ENCODE results near the gene CEP295NL. TPM values are rescaled to one million over a fixed set of nuclear protein-coding genes. Genes with fewer than 3 reads are reported as not detected.
A peak's percentile ranks its signal among the peaks of the same experiment; 100 is the strongest.
"Not testable (repeated sequence)": the region's sequence is repeated elsewhere in the genome, so short reads cannot be mapped to it uniquely, and the experiment has no call there.

The CEP295NL gene
- total RNA-seq, 2 donors from 2014 or later = 1.3 to 3.1 TPM

DNA sequence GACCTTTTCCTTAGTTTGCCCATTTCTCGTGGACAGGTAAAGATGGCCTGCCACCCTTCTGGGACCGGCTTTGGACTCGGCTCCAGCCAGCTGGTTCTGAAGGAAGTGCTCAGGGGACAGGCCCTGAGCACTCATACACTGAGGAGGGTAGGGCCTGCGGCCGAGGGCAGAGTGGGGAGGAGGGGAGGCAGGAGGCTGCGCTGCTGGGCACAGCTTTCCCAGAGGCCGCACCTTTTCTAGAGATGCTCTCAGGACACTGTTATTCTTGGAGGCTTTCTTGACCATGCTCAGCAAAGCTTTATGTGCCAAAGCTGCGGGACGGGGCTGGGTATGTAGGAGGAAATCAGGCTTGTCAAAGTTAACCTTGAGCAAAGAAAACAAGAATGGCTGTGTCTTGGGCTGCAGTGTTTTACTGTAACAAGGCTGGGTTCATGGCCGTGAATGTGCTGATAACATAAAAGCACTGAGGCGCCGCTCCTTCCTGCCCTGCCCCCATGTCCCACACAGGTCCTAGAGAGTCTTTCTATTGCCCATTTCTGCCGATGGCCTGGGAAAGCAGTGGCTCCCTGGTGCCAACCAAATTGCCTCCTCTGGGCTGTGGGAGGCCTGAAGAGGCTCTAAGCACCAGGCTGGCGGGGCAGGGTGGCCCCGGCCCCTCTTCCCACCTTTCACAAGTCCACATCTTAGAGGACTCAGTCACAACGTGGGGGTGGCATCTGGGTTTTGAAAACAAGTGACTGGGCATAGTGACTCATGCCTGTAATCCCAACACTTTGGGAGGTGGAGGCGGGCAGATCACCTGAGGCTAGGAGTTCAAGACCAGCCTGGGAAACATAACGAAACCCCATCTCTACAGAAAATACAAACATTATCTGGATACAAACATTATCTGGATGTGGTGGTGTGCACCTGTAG lies 44.5 kb upstream of the CEP295NL start:
- WGBS, 2 donors = 37 to 41% methylated on average over 15 to 18 of the region's 18 CpGs
- Histone ChIP-seq H3K4me3 (no peak overlapping the region), H3K9me3 (no peaks in the 10 kb centered on the region), H3K36me3 (replicated peaks in 1 of 2; ENCODE audit: insufficient read depth in 1 of 2, low read depth in 2 of 2) (no peaks in the 10 kb centered on the region), H3K27me3 (no peaks in the 10 kb centered on the region), H3K4me1 (peaks cover 19% of the 10 kb centered on the region), H3K27ac (peak overlapping the region; percentile 69 to 89 (median 80))
- ATAC-seq (peak; percentile 90), DNase-seq (peak; percentile 72 to 90 (median 82))
- intact Hi-C loops (cut with DNase I) = no loop called here
- TF ChIP-seq POLR2A (IDR thresholded peaks at IDR 0.05) = peak in 1 of 3 donors; percentile 16
- TF ChIP-seq, protein P1, sequence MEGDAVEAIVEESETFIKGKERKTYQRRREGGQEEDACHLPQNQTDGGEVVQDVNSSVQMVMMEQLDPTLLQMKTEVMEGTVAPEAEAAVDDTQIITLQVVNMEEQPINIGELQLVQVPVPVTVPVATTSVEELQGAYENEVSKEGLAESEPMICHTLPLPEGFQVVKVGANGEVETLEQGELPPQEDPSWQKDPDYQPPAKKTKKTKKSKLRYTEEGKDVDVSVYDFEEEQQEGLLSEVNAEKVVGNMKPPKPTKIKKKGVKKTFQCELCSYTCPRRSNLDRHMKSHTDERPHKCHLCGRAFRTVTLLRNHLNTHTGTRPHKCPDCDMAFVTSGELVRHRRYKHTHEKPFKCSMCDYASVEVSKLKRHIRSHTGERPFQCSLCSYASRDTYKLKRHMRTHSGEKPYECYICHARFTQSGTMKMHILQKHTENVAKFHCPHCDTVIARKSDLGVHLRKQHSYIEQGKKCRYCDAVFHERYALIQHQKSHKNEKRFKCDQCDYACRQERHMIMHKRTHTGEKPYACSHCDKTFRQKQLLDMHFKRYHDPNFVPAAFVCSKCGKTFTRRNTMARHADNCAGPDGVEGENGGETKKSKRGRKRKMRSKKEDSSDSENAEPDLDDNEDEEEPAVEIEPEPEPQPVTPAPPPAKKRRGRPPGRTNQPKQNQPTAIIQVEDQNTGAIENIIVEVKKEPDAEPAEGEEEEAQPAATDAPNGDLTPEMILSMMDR (IDR thresholded peaks at IDR 0.05) = no peak

DNA sequence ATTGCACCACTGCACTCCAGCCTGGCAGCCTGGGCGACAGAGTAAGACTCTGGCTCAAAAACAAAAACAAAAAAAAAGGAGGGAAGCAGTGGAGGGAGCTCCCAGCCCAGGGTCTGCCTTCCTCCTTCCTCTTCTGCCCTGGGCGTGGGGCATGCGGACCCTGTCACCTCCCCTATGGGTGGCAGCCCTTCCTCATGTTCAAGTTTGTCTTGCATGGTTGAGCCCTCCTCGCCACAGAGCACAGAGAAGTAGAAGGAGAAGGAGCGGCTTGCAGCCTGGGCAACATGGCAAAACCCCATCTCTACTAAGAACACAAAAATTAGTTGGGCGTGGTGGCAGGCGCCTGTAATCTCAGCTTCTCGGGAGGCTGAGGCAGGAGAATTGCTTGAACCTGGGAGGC lies 43.6 kb upstream of the CEP295NL start:
- ATAC-seq (no peak), DNase-seq (no peak)
- intact Hi-C loops (cut with DNase I) = no loop called here
- H3K36me3 ChIP-seq (replicated peaks in 1 of 2; ENCODE audit: insufficient read depth in 1 of 2, low read depth in 2 of 2) = no peaks in the 10 kb centered on the region
- peaks cover 19% of the 10 kb centered on the region for H3K4me1 ChIP-seq
- peak overlapping the region; percentile 69 to 89 (median 80) for H3K27ac ChIP-seq
- 88 to 95% methylated on average over 7 to 8 of the region's 8 CpGs for WGBS, 2 donors
- TF ChIP-seq, protein P1 (IDR thresholded peaks at IDR 0.05) = no peak
- no peak for TF ChIP-seq POLR2A (IDR thresholded peaks at IDR 0.05)
- H3K9me3 ChIP-seq = no peaks in the 10 kb centered on the region
- H3K27me3 ChIP-seq = no peaks in the 10 kb centered on the region
- H3K4me3 ChIP-seq = no peak overlapping the region

GRCh38 chr17:78946131-78946530 lies 43.1 kb upstream of the CEP295NL start:
- Histone ChIP-seq H3K4me3 (no peak overlapping the region), H3K4me1 (peaks cover 19% of the 10 kb centered on the region), H3K27ac (no peak overlapping the region), H3K36me3 (replicated peaks in 1 of 2; ENCODE audit: insufficient read depth in 1 of 2, low read depth in 2 of 2) (no peaks in the 10 kb centered on the region), H3K9me3 (no peaks in the 10 kb centered on the region), H3K27me3 (no peaks in the 10 kb centered on the region)
- 91 to 97% methylated on average over 7 of the region's 7 CpGs for WGBS, 2 donors
- ATAC-seq (no peak), DNase-seq (no peak)
- intact Hi-C loops (cut with DNase I) = no loop called here
- no peak for TF ChIP-seq POLR2A (IDR thresholded peaks at IDR 0.05)
- TF ChIP-seq, protein P1 (IDR thresholded peaks at IDR 0.05) = no peak

DNA sequence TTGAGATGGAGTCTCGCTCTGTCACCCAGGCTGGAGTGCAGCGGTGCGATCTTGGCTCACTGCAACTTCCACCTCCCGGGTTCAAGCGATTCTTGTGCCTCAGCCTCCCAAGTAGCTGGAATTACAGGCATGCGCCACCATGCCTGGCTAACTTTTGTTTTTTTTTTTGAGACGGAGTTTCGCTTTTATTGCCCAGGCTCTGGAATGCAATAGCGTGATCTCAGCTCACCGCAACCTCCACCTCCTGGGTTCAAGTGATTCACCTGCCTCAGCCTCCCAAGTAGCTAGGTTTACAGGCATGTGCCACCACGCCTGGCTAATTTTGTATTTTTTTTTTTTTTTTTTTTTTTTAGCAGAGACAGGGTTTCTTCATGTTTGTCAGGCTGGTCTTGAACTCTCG lies 42.5 kb upstream of the CEP295NL start:
- ATAC-seq; H3K27ac ChIP-seq; H3K9me3 ChIP-seq; H3K4me3 ChIP-seq; DNase-seq; intact Hi-C loops (cut with DNase I); H3K36me3 ChIP-seq (replicated peaks in 1 of 2; ENCODE audit: insufficient read depth in 1 of 2, low read depth in 2 of 2); H3K27me3 ChIP-seq: not testable (repeated sequence)
- H3K4me1 ChIP-seq = peaks cover 19% of the 10 kb centered on the region
- 92 to 95% methylated on average over 12 of the region's 12 CpGs for WGBS, 2 donors

DNA sequence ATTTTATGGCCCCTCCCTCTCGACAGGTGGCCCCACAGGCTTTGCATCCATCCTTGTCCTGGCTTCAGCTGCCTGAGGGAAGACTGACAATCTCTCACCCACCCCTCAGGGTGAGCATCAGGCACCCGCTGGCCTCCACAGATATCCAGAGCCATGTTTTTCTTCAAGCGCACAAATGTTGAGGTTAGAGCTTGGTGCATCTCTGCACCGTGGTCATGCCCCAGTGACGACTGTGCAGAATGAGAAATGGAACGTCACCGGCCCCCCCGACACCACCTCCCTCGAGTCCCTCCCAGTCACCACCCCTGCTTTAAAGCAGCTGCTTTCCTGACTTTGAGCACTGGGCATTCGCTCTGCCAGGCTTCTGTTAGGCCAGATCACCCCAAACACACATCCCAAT lies 42.0 kb upstream of the CEP295NL start:
- TF ChIP-seq POLR2A (IDR thresholded peaks at IDR 0.05) = no peak
- TF ChIP-seq, protein P1 (IDR thresholded peaks at IDR 0.05) = no peak
- WGBS, 2 donors = 80 to 82% methylated on average over 9 to 10 of the region's 10 CpGs
- DNase-seq (no peak), ATAC-seq (no peak)
- Histone ChIP-seq H3K36me3 (replicated peaks in 1 of 2; ENCODE audit: insufficient read depth in 1 of 2, low read depth in 2 of 2) (no peaks in the 10 kb centered on the region), H3K27me3 (no peaks in the 10 kb centered on the region), H3K27ac (no peak overlapping the region), H3K4me1 (peaks cover 19% of the 10 kb centered on the region), H3K4me3 (no peak overlapping the region), H3K9me3 (no peaks in the 10 kb centered on the region)
- intact Hi-C loops (cut with DNase I) = no loop called here
